HG03457 (cell line): ENCODE measurements around the gene GAS2.

Experiments used
- ATAC-seq: cut with Tn5 transposase; IDR thresholded peaks from one replicate; pipeline ENCODE4 v1.9.1; 2021; ENCODE audit warnings: moderate number of reproducible peaks; ENCODE audit not compliant: unreplicated experiment

GAS2 gene

GRCh38 chr11:22671751-22672150 lies 5.3 kb downstream of the GAS2 start:
- no peak for ATAC-seq

- no peak for ATAC-seq
These were observed 8.3 kb downstream of the GAS2 start for GRCh38 chr11:22674470-22675439.

GRCh38 chr11:22677153-22677903 lies 10.9 kb downstream of the GAS2 start:
- ATAC-seq = no peak

GRCh38 chr11:22680628-22681027 lies 14.2 kb downstream of the GAS2 start:
- no peak for ATAC-seq

GRCh38 chr11:22681281-22681812 lies 14.9 kb downstream of the GAS2 start:
- peak; percentile 56 for ATAC-seq

- no peak for ATAC-seq
These were observed 17.7 kb downstream of the GAS2 start for GRCh38 chr11:22684082-22684481.

GRCh38 chr11:22685111-22685510 lies 18.7 kb downstream of the GAS2 start:
- no peak for ATAC-seq

GRCh38 chr11:22688914-22689313 lies 22.5 kb downstream of the GAS2 start:
- no peak for ATAC-seq

GRCh38 chr11:22690257-22690656 lies 23.8 kb downstream of the GAS2 start:
- ATAC-seq = no peak

- ATAC-seq = no peak
These were observed 24.5 kb downstream of the GAS2 start for GRCh38 chr11:22690871-22691270.

GRCh38 chr11:22699388-22699787 lies 33.0 kb downstream of the GAS2 start:
- no peak for ATAC-seq

GRCh38 chr11:22702031-22702430 lies 35.6 kb downstream of the GAS2 start:
- no peak for ATAC-seq

GRCh38 chr11:22703040-22703439 lies 36.6 kb downstream of the GAS2 start:
- ATAC-seq = no peak

GRCh38 chr11:22703591-22703990 lies 37.2 kb downstream of the GAS2 start:
- ATAC-seq = no peak

GRCh38 chr11:22707119-22707899 lies 40.9 kb downstream of the GAS2 start:
- no peak for ATAC-seq

GRCh38 chr11:22711071-22711770 lies 44.8 kb downstream of the GAS2 start:
- ATAC-seq = no peak

GRCh38 chr11:22711880-22712279 lies 45.5 kb downstream of the GAS2 start:
- no peak for ATAC-seq

- no peak for ATAC-seq
These were observed 46.9 kb downstream of the GAS2 start for GRCh38 chr11:22713336-22713735.

GRCh38 chr11:22715971-22716370 lies 49.6 kb downstream of the GAS2 start:
- ATAC-seq = no peak

- no peak for ATAC-seq
These were observed 54.0 kb downstream of the GAS2 start for GRCh38 chr11:22720457-22720856.
